Lung (tissue), 12 donors: Measurements from ENCODE around the gene RREB1. TPM values are rescaled to one million over a fixed set of nuclear protein-coding genes. Genes with fewer than 3 reads are reported as not detected.

Experiments
- ATAC-seq: fragments of 200-7000 bp; cut with Tn5 transposase; one replicate; pipeline ENCODE4 v1.9.1; 2020; ENCODE audit warnings: moderate number of reproducible peaks; ENCODE audit not compliant: insufficient read depth, low FRiP score
- DNase-seq, 3 donors: peaks; one replicate each; pipeline ENCODE4 v3.0.0-alpha.2; 2013 to 2017
- H3K27ac ChIP-seq, 2 donors: one replicate each; pipeline ENCODE4 v1.5.1; 2013; ENCODE audit warnings: mild to moderate bottlenecking in 2 of 2, moderate library complexity in 2 of 2, control low read depth in 1 of 2, inconsistent platforms in 1 of 2, low read depth in 1 of 2, low read length in 1 of 2
- H3K27me3 ChIP-seq, 3 donors: one replicate each; pipeline ENCODE4 v1.5.1; 2013; ENCODE audit warnings: low read length in 2 of 3; ENCODE audit not compliant: control insufficient read depth in 3 of 3, insufficient read depth in 3 of 3
- H3K36me3 ChIP-seq, 4 donors: one replicate each; pipeline ENCODE4 v1.5.1; 2013; ENCODE audit warnings: low read length in 4 of 4, mild to moderate bottlenecking in 1 of 4, moderate library complexity in 1 of 4; ENCODE audit not compliant: control insufficient read depth in 4 of 4, insufficient read depth in 4 of 4
- H3K4me1 ChIP-seq, 5 donors: one replicate each; pipeline ENCODE4 v1.5.1; 2013; ENCODE audit warnings: low read length in 5 of 5, mild to moderate bottlenecking in 2 of 5, moderate library complexity in 1 of 5; ENCODE audit not compliant: control insufficient read depth in 5 of 5, insufficient read depth in 5 of 5
- H3K4me3 ChIP-seq: one replicate; pipeline ENCODE4 v1.5.1; 2013; ENCODE audit warnings: mild to moderate bottlenecking, control low read depth, moderate library complexity
- H3K9ac ChIP-seq, 2 donors: one replicate each; pipeline ENCODE4 v1.5.1; 2013; ENCODE audit warnings: low read length in 2 of 2, control low read depth in 1 of 2; ENCODE audit not compliant: insufficient read depth in 1 of 2
- H3K9me3 ChIP-seq, 4 donors: one replicate each; pipeline ENCODE4 v1.5.1; 2013; ENCODE audit warnings: low read length in 3 of 4, mild to moderate bottlenecking in 1 of 4, moderate library complexity in 1 of 4; ENCODE audit not compliant: control insufficient read depth in 4 of 4, insufficient read depth in 3 of 4
- CTCF ChIP-seq: IDR thresholded peaks from 2 replicates; pipeline ENCODE4 v1.5.1; 2012; ENCODE audit warnings: mild to moderate bottlenecking; ENCODE audit errors: control extremely low read depth, extremely low read depth
- WGBS, 2 donors: extraction: QIAGEN DNeasy Blood & Tissue Kit; methylation state at CpG; one replicate each; pipeline ENCODE4 v1.1.7; 2013; 5-methylcytosine and 5-hydroxymethylcytosine counted together
- polyA plus RNA-seq, 2 donors: library from polyadenylated mRNA; stranded (reverse); fragments of 200-250 nt; gene quantifications; one replicate each; pipeline ENCODE4 v1.2.1, GENCODE V29; 2013
- total RNA-seq, 2 donors: library from RNA; depleted of rRNA in 1 of 2; stranded (reverse); fragments of >200 nt in 1 of 2; gene quantifications; one replicate each; pipeline ENCODE4 v1.2.1, GENCODE V29; 2014 to 2021
- donor health status: control.
- donor health status: control.
- donor health status: Bipolar disorder and iron deficiency.
- donor health status: healthy.
- donor health status: DM: yes; HTN: yes; CAD: no.

The RREB1 gene
- total and polyA plus RNA-seq, 4 donors = 8.9 to 54.7 (median 31.1) TPM

- H3K4me1 ChIP-seq = peaks cover under 1 to 22% (median 11%) of the 10 kb centered on the region in 5 donors
- H3K4me3 ChIP-seq = no peak overlapping the region
- no peak overlapping the region for H3K27ac ChIP-seq
- 74 to 80% methylated on average over 5 of the region's 5 CpGs for WGBS, 2 donors
- no peak for TF ChIP-seq CTCF
- ATAC-seq (no peak), DNase-seq (no peak)
- no peaks in the 10 kb centered on the region for H3K9me3 ChIP-seq
- H3K36me3 ChIP-seq = peaks cover 0 to 3% (median 2%) of the 10 kb centered on the region in 4 donors
- H3K9ac ChIP-seq = no peak overlapping the region
- no peaks in the 10 kb centered on the region for H3K27me3 ChIP-seq
Measured at GRCh38 chr6:7175462-7175861, 67.7 kb downstream of the RREB1 start.

DNA sequence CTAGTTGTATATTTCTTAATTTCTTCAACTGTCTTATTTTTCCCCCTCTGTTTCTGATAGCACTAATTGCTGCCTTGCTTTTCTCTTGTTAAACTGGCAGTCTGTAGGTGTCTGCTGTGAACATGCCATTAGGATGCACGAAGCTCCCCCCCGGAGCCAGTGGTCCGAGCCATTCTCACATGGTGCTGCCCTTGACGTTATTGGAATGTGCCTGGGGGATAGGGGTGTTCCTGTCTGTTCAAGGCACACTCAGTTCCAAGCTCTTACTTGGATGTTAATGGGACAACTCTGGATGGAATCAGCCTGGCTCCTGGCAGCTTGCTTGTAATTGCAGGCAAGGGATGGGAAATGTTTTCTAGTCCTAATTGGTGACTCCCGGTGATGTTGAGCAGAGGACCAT is 68.4 kb downstream of the RREB1 start:
- 78 to 84% methylated on average over 5 of the region's 5 CpGs for WGBS, 2 donors
- no peak for DNase-seq
- no peak for ATAC-seq

DNA sequence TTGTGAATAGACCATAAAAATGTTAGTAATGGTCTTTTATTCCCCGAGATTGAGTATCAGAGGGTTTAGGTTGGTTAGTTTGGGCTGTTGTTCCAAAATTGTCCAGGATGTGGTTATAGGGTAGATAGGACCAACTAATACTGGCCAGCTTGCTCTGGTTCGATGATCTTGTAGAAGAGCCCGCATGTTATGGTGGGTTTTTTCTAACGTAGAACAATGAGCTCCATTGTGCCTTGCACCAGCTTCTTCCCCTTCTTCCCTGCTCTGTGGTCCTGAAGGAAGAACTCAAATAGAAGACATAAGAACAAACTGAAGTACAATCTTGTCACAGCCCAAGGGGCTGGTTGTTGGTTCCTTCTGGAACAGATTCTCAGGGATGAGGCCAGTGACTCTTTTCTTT is 70.5 kb downstream of the RREB1 start:
- Histone ChIP-seq H3K4me1 (peaks cover 0 to 17% (median 3%) of the 10 kb centered on the region in 5 donors), H3K9ac (no peak overlapping the region), H3K36me3 (peaks cover 11 to 17% (median 14%) of the 10 kb centered on the region in 4 donors), H3K9me3 (no peaks in the 10 kb centered on the region), H3K27me3 (no peaks in the 10 kb centered on the region), H3K27ac (no peak overlapping the region), H3K4me3 (no peak overlapping the region)
- WGBS, 2 donors = 86 to 90% methylated on average over 4 of the region's 4 CpGs
- DNase-seq = no peak
- no peak for ATAC-seq
- no peak for TF ChIP-seq CTCF

More for the DNA sequence above, 68.4 kb downstream of the RREB1 start:
- Histone ChIP-seq H3K9me3 (no peaks in the 10 kb centered on the region), H3K9ac (no peak overlapping the region), H3K36me3 (peaks cover 0 to 6% (median 4%) of the 10 kb centered on the region in 4 donors), H3K4me1 (peaks cover 0 to 17% (median 6%) of the 10 kb centered on the region in 5 donors), H3K27me3 (no peaks in the 10 kb centered on the region), H3K4me3 (no peak overlapping the region), H3K27ac (no peak overlapping the region)
- TF ChIP-seq CTCF = no peak

DNA sequence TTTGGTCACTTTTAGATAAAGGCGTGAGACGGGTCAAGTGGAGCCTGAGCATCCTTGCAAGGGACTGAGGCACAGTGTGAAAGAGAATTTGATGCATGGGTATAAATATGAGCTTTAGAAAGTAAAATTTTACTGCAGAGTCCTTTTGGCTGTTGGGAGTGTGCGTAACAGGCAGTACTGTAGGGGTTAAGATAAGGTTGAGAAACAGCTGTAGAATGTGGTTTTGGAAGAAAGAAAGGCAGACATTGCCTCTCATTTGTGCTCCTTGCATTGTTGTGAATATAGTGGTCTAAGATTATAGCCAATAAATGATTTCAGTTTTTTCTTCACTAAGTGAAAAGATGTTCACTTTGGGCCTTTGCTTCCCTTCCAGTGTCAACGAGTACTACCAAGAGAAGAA is 73.0 kb downstream of the RREB1 start:
- no peak overlapping the region for H3K27ac ChIP-seq
- DNase-seq = no peak
- no peaks in the 10 kb centered on the region for H3K27me3 ChIP-seq
- no peak for TF ChIP-seq CTCF
- no peak for ATAC-seq
- H3K9me3 ChIP-seq = no peaks in the 10 kb centered on the region
- H3K4me1 ChIP-seq = peaks cover 0 to 3% (median 0%) of the 10 kb centered on the region in 5 donors
- H3K9ac ChIP-seq = no peak overlapping the region
- WGBS, 2 donors = 89 to 95% methylated on average over 4 of the region's 4 CpGs
- H3K4me3 ChIP-seq = no peak overlapping the region
- peaks cover 15 to 21% (median 19%) of the 10 kb centered on the region in 4 donors for H3K36me3 ChIP-seq
